HepG2 (cell line): ENCODE results near the gene MYOM1.

ENCODE experiments used
- CEBPB ChIP-seq: IDR thresholded peaks from 2 replicates; pipeline ENCODE4 v1.6.1; 2011; ENCODE audit warnings: low read depth, low read length, improper control_type of control experiment, borderline replicate concordance
- CHD4 ChIP-seq: fragments of 200-600 bp; sonication (generic); IDR thresholded peaks from 2 replicates; pipeline ENCODE4 v1.7.0; 2017; ENCODE audit warnings: mild to moderate bottlenecking, low read length, borderline replicate concordance
- CTCF ChIP-seq: sonication (generic); formaldehyde crosslinking; IDR thresholded peaks from 2 replicates; pipeline ENCODE4 v1.5.0; 2020; ENCODE audit warnings: mild to moderate bottlenecking, missing genetic modification reagents, moderate library complexity
- RAD51 ChIP-seq: fragments of 450-650 bp; IDR thresholded peaks from 2 replicates; pipeline ENCODE4 v1.6.1; 2016; ENCODE audit warnings: borderline replicate concordance
- RORA ChIP-seq: sonication (generic); formaldehyde crosslinking; IDR thresholded peaks from 2 replicates; pipeline ENCODE4 v1.5.0; 2020; ENCODE audit warnings: mild to moderate bottlenecking, missing genetic modification reagents, moderate library complexity
- TCF12 ChIP-seq, 2 experiments: fragments of 450-650 bp in 1 of 2; sonication (generic) in 1 of 2; formaldehyde crosslinking in 1 of 2; IDR thresholded peaks; 2 replicates each; pipeline versions ENCODE4 v1.6.1 to v1.8.0; 2017 to 2022; ENCODE audit warnings: antibody characterized with exemption in 1 of 2, mild to moderate bottlenecking in 1 of 2, missing genetic modification reagents in 1 of 2, moderate library complexity in 1 of 2

- TF ChIP-seq RAD51 (no peak), TCF12 (IDR thresholded peaks at IDR 0.05) (no peak), TCF12 (CRISPR knock-in tag; IDR thresholded peaks at IDR 0.05) (no peak), RORA (CRISPR knock-in tag) (no peak), CEBPB (peak; percentile 96), CTCF (CRISPR knock-in tag) (no peak), CHD4 (no peak)
Observed at GRCh38 chr18:3117493-3118192, 102.1 kb downstream of the MYOM1 start.
